A673 (cell line): ENCODE data around the gene SNRPA. TPM values are rescaled to one million over a fixed set of nuclear protein-coding genes. Genes with fewer than 3 reads are reported as not detected.

Experiments used
- BruUV-seq: library from RNA; stranded (reverse); fragments of 400-500 nt; replicated peaks from 2 replicates; lab custom pipeline; 2021; lab: Mats Ljungman, UMichigan
- CTCF ChIA-PET: fragments of 300-600 bp; sonication (Branson Sonifier 250); formaldehyde crosslinking; loops from one replicate; lab custom pipeline; 2022; ENCODE audit warnings: antibody characterized with exemption; lab: Charles Lee
- POLR2A ChIA-PET: fragments of 300-600 bp; sonication (Branson Sonifier 250); formaldehyde crosslinking; loops from one replicate; lab custom pipeline; 2022; ENCODE audit warnings: antibody characterized with exemption; ENCODE audit not compliant: low non-redundant PET; lab: Charles Lee
- DNase-seq: peaks from one replicate; pipeline ENCODE4 v3.0.0-alpha.2; 2015; ENCODE audit warnings: low spot score
- H3K27ac ChIP-seq: fragments of 200-600 bp; sonication (generic); 2 replicates; pipeline ENCODE4 v1.5.1; 2016; ENCODE audit warnings: mixed run types, low read depth, mild to moderate bottlenecking, mixed read lengths, antibody characterized with exemption, low read length; ENCODE audit not compliant: poor library complexity, severe bottlenecking
- H3K27me3 ChIP-seq: fragments of 200-600 bp; sonication (generic); replicated peaks from 2 replicates; pipeline ENCODE4 v1.6.1; 2017; ENCODE audit warnings: mixed run types, low read depth, mild to moderate bottlenecking, mixed read lengths, antibody characterized with exemption, low read length; ENCODE audit not compliant: insufficient read depth, poor library complexity
- H3K36me3 ChIP-seq: fragments of 200-600 bp; sonication (generic); 2 replicates; pipeline ENCODE4 v1.6.1; 2016; ENCODE audit warnings: mixed run types, mild to moderate bottlenecking, mixed read lengths, antibody characterized with exemption, low read length; ENCODE audit not compliant: insufficient read depth, poor library complexity, severe bottlenecking
- H3K4me1 ChIP-seq: fragments of 200-600 bp; sonication (generic); 2 replicates; pipeline ENCODE4 v1.6.1; 2017; ENCODE audit warnings: mixed run types, mild to moderate bottlenecking, mixed read lengths, antibody characterized with exemption, low read length; ENCODE audit not compliant: insufficient read depth, poor library complexity, severe bottlenecking
- H3K4me3 ChIP-seq: fragments of 200-600 bp; sonication (generic); 2 replicates; pipeline ENCODE4 v1.5.1; 2016; ENCODE audit warnings: low read depth, mixed run types, mild to moderate bottlenecking, mixed read lengths, low read length; ENCODE audit not compliant: poor library complexity, severe bottlenecking
- H3K9me3 ChIP-seq: fragments of 200-600 bp; sonication (generic); 2 replicates; pipeline ENCODE4 v1.6.1; 2016; ENCODE audit warnings: mixed run types, low read depth, mild to moderate bottlenecking, mixed read lengths, antibody characterized with exemption, low read length; ENCODE audit not compliant: poor library complexity, severe bottlenecking
- CTCF ChIP-seq: fragments of 300-800, 200-600 bp; sonication (generic); conservative IDR thresholded peaks from 2 replicates; pipeline ENCODE4 v1.5.1; 2017; ENCODE audit warnings: low read depth, mild to moderate bottlenecking, antibody characterized with exemption, low read length, moderate library complexity, mixed read lengths
- EZH2 ChIP-seq: fragments of 200-600 bp; sonication (generic); IDR thresholded peaks from 2 replicates; pipeline ENCODE4 v1.6.1; 2017; ENCODE audit warnings: borderline replicate concordance, low read depth, mild to moderate bottlenecking, mixed read lengths, antibody characterized with exemption, low read length; ENCODE audit not compliant: poor library complexity, severe bottlenecking
- intact Hi-C: fragments of 100-400 bp; cut with micrococcal nuclease; formaldehyde crosslinking; loops from one replicate; pipeline ENCODE4 v1.10.0; 2022; ENCODE audit not compliant: unreplicated experiment
- total RNA-seq: library from RNA; stranded (reverse); gene quantifications from 2 replicates; pipeline ENCODE4 v1.2.3, GENCODE V29; 2021

The SNRPA gene
- total RNA-seq, 1 experiment from 2014 or later, result 167 TPM

GRCh38 chr19:40719414-40719894 is 31.5 kb upstream of the SNRPA start:
- TF ChIP-seq CTCF, result no peak
- TF ChIP-seq EZH2, result no peak
- POLR2A ChIA-PET, result interaction anchor here (0.7 kb wide), 1 partner anchor 11 kb away, joined by 10 read pairs; no protein-coding TSS in a partner anchor
- Histone ChIP-seq H3K36me3 (no peaks in the 10 kb centered on the region), H3K4me3 (no peak overlapping the region), H3K4me1 (peaks cover 33% of the 10 kb centered on the region), H3K9me3 (no peaks in the 10 kb centered on the region), H3K27me3 (no peaks in the 10 kb centered on the region), H3K27ac (no peak overlapping the region)
- CTCF ChIA-PET, result no interaction called here
- DNase-seq, result no peak
- intact Hi-C loops, result loop anchor here (10.0 kb wide), 1 partner anchor 85 kb away; no protein-coding TSS in a partner anchor
- BruUV-seq, result no TSS peak

GRCh38 chr19:40721140-40721486 is 29.9 kb upstream of the SNRPA start:
- Histone ChIP-seq H3K27ac (no peak overlapping the region), H3K9me3 (no peaks in the 10 kb centered on the region), H3K36me3 (peaks cover 1% of the 10 kb centered on the region), H3K4me1 (peaks cover 24% of the 10 kb centered on the region), H3K4me3 (no peak overlapping the region), H3K27me3 (no peaks in the 10 kb centered on the region)
- TF ChIP-seq CTCF (no peak), EZH2 (no peak)
- DNase-seq, result no peak
- ChIA-PET POLR2A (no interaction called here), CTCF (no interaction called here)
- intact Hi-C loops, result no loop called here
- no TSS peak for BruUV-seq

- TF ChIP-seq CTCF (no peak), EZH2 (no peak)
- H3K4me1 ChIP-seq, result peaks cover 23% of the 10 kb centered on the region
- ChIA-PET POLR2A (no interaction called here), CTCF (interaction anchor here (0.7 kb wide), 2 partner anchors 38 to 201 kb away, joined by 3 to 5 read pairs; no protein-coding TSS in a partner anchor)
- no peak overlapping the region for H3K27ac ChIP-seq
- no TSS peak for BruUV-seq
- H3K4me3 ChIP-seq, result no peak overlapping the region
- H3K36me3 ChIP-seq, result peaks cover 5% of the 10 kb centered on the region
- intact Hi-C loops, result no loop called here
- no peaks in the 10 kb centered on the region for H3K9me3 ChIP-seq
- no peaks in the 10 kb centered on the region for H3K27me3 ChIP-seq
- DNase-seq, result no peak
These were observed 28.9 kb upstream of the SNRPA start for GRCh38 chr19:40721936-40722661.
